ENCODE measurements around the gene GARS1. TPM values are rescaled to one million over a fixed set of nuclear protein-coding genes. Genes with fewer than 3 reads are reported as not detected.

The GARS1 gene
- polyA plus RNA-seq (ENCODE audit: insufficient read length) = 99.6 TPM
- long read RNA-seq, donor 1, transcript GARS-201 (17 exons, 2,634 nt) = major isoform, 13 of 39 reads
- long read RNA-seq, donor 1, transcript GARS-208 (3 exons, 761 nt) = minor isoform, 5 of 39 reads
- long read RNA-seq, donor 1, partial matches to known transcripts = 16 of 39 reads
- long read RNA-seq, donor 1, other reads (novel, unspliced or antisense) = 0 of 39 reads
- long read RNA-seq, donor 2, transcript GARS-201 (17 exons, 2,634 nt) = major isoform, 16 of 32 reads
- long read RNA-seq, donor 2, partial matches to known transcripts = 11 of 32 reads
- long read RNA-seq, donor 2, other reads (novel, unspliced or antisense) = 0 of 32 reads
- long read RNA-seq, donor 3, transcript GARS-201 (17 exons, 2,634 nt) = major isoform, 8 of 14 reads
- long read RNA-seq, donor 3, partial matches to known transcripts = 0 of 14 reads
- long read RNA-seq, donor 3, other reads (novel, unspliced or antisense) = 0 of 14 reads
- long read RNA-seq, donor 4, partial matches to known transcripts = 0 of 3 reads
- long read RNA-seq, donor 4, other reads (novel, unspliced or antisense) = 0 of 3 reads
- long read RNA-seq, donor 5, transcript GARS-201 (17 exons, 2,634 nt) = major isoform, 18 of 35 reads
- long read RNA-seq, donor 5, transcript GARS-209 (2 exons, 772 nt) = minor isoform, 6 of 35 reads
- long read RNA-seq, donor 5, partial matches to known transcripts = 8 of 35 reads
- long read RNA-seq, donor 5, other reads (novel, unspliced or antisense) = 0 of 35 reads
- long read RNA-seq, donor 6, transcript GARS-201 (17 exons, 2,634 nt) = major isoform, 19 of 27 reads
- long read RNA-seq, donor 6, partial matches to known transcripts = 6 of 27 reads
- long read RNA-seq, donor 6, other reads (novel, unspliced or antisense) = 0 of 27 reads
- long read RNA-seq, donor 7, transcript GARS-209 (2 exons, 772 nt) = minor isoform, 7 of 47 reads
- long read RNA-seq, donor 7, transcript GARS-201 (17 exons, 2,634 nt) = major isoform, 17 of 47 reads
- long read RNA-seq, donor 7, partial matches to known transcripts = 22 of 47 reads
- long read RNA-seq, donor 7, other reads (novel, unspliced or antisense) = 0 of 47 reads
- long read RNA-seq, donor 8, transcript GARS-201 (17 exons, 2,634 nt) = major isoform, 5 of 8 reads
- long read RNA-seq, donor 8, partial matches to known transcripts = 0 of 8 reads
- long read RNA-seq, donor 8, other reads (novel, unspliced or antisense) = 0 of 8 reads

GRCh38 chr7:30594540-30595435 lies at the start of gene GARS1:
GARS1 (plus strand) TSS chr7:30594878; CDS start chr7:30594922, 44 bp downstream.
- peak; percentile 86 for DNase-seq

GRCh38 chr7:30545791-30546555 lies 48.7 kb upstream of the GARS1 start:
- DNase-seq = no peak

- no peak for DNase-seq
Measured at GRCh38 chr7:30546596-30546995, 48.1 kb upstream of the GARS1 start.

DNA sequence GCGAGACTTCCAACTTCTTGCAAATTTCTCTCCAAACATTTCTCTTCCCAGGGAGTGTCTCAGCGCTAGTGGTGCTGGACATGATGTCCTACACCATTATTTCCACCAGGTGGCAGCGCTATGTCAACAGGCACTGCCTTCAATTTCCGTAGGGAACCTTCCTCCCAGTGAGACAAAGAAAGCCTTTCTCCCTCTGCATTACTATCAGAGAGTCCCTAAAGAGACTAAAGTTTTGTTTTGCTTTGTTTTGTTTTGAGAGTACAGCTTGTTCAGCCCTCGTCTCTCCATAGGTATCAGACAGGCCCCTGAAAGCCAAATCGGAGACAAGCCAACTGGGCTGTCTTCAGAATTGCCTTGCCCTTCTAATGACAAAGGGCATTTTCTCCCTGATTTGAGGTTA lies 45.8 kb upstream of the GARS1 start:
- DNase-seq = peak; percentile 78

DNA sequence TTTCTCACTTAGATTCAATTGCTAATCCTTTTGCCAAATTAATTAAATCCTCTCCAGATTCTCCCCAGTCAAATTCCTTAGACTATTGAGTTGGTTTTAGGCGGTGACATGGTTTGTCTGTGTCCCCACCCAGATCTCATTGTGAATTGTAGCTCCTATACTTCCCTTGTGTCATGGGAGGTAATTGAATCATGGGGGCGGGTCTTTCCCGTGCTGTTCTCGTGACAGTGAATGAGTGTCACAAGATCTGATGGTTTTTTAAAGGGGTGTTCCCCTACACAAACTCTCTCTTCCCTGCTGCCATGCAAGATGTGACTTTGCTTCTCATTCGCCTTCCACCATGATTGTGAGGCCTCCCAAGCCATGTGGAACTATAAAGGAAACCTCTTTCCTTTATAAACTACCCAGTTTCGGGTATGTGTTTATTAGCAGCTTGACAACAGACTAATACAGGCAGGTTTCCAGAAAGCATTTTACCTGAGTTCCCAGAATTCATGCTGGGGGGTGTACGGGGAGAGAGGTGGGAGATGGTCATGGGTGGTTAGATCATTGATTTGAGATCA lies 44.7 kb upstream of the GARS1 start:
- DNase-seq = no peak

GRCh38 chr7:30552330-30552729 lies 42.3 kb upstream of the GARS1 start:
- no peak for DNase-seq

- no peak for DNase-seq
Measured at GRCh38 chr7:30553141-30553540, 41.5 kb upstream of the GARS1 start.

GRCh38 chr7:30553546-30553945 lies 41.1 kb upstream of the GARS1 start:
- DNase-seq = no peak

- DNase-seq = no peak
Measured at GRCh38 chr7:30555525-30555924, 39.2 kb upstream of the GARS1 start.

DNA sequence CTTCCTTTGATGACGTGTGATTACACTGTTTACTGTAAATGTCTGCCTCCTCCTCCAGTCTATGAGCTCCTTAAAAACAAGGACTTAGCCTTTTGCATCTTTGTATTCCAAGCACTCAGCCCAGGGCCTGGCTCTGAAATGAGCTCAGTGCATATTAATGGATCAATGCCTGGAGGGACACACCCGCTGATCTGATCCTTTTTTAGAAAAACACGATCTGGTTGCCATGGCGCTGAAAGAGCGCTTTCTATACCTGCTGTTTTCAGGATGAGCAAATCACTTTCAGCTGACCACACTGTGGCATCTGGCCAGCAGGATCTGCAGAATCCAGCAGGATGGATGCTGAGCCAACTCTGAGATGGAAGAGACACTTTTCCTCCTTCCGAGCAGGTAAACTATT lies 37.8 kb upstream of the GARS1 start:
- no peak for DNase-seq

DNA sequence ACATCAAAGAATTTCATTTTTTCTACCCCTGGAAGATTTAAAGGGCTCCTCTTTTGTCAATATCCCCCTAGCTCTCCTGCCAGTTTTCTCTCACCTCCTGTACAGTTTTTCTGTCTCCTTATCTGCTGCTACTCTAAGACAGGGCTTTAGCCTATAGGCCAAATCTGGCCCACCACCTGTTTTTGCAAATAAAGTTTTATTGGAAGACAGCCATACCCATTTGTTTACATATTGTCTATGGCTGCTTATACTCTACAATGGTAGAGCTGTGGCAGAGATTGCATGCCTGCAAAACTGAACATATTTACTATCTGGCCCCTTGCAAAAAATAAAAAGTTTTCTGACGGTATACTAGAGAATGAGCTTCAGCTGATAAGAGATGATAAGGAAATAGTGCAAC lies 37.4 kb upstream of the GARS1 start:
- DNase-seq = no peak

DNA sequence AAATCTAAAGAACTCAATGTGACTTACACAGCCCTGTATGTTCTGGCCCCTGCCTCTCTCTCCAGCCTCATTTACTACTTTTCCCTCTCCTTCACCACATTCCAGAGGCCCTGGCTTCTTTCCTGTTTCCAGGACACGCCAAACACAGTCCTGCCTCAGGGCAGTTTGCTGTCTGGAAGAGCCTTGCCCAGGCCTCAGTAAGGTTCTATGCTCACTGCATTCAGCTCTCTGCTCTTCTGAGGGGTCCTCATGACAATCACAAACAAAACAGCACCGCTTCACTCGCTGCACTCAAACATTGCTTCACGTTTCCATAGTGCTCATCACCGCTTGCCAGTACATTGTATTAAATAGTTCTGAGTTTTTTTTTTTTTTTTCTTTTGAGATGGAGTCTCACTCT lies 35.1 kb upstream of the GARS1 start:
- DNase-seq = no peak

- DNase-seq = no peak
Measured at GRCh38 chr7:30561389-30561788, 33.3 kb upstream of the GARS1 start.

- DNase-seq = no peak
Measured at GRCh38 chr7:30562498-30562897, 32.2 kb upstream of the GARS1 start.

DNA sequence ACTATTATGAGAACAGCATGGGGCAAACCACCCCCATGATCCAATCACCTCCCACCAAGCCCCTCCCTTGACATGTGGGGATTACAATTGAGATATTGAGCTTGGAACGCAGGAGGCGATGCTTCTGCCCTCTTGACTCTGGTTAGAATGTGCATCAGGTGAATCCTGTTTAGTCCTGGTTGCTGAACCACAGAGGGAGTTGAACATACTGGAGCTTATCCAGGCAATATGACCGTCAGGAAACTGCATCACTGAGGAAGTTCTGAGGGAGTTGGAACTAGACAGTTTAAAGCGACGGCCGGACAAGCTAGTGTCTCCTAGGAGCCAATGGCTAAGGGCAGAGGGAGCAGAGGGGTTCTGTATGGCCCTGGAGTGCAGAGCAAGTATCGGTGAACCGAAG lies 31.8 kb upstream of the GARS1 start:
- no peak for DNase-seq

DNA sequence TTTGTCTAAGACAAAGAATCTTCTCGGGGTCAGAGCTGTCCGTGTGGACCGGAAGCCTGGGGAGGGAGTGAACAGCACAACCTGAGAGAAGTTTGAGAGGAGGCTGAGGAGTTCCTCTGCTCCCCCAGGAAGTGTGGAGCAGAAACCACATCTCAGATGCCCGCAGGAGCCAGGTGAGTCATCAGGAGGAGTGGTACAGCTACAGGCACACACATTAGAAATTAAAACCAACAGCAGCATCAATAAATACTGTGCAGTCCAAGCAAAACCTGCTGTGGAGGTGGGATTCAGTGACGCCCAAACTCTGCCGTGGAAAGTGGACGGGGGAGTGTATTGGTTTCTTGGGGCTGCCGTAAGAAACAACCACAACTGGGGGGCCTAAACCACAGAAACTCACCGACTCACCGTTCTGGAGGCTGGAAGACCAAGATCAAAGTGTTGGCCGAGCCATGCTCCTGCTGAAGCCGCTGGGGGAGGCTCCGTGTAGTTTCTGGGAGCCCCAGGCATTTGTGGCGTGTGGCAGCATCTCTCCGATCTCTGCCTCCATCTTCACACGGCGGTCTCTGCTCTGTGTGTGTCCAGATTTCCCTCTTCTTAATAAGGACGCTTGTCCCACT lies 31.2 kb upstream of the GARS1 start:
- no peak for DNase-seq

DNA sequence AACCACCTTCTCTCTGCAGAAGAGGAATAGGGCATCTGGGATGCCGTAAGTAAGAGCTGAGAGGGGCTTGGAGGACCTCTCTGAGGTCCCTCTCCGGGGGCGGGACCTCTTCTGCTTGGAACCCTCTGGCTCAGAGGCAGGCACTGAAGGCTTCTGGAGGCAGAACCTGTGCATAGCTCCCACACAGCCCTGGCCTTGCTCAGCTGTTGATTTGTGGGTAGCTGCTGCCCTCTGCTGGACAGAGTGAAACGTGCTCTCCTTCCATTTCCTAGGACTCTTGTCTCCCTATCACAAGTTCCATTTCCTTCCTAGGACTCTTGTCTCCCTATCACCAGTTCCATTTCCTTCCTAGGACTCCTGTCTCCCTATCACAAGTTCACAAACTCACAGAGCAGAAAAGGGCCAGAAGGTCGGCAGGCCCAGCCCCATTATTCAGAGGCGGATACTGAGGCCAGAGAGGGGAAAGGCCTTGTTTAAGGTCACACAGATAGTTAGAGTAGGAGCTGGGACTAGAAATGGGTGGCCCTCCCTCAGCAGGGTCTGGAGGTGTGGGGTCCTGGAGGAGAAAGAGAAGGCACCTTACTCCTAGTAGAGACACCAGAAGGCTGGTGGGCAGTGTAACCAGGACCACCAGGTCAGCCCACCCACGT lies 30.3 kb upstream of the GARS1 start:
- DNase-seq = peak; percentile 89

DNA sequence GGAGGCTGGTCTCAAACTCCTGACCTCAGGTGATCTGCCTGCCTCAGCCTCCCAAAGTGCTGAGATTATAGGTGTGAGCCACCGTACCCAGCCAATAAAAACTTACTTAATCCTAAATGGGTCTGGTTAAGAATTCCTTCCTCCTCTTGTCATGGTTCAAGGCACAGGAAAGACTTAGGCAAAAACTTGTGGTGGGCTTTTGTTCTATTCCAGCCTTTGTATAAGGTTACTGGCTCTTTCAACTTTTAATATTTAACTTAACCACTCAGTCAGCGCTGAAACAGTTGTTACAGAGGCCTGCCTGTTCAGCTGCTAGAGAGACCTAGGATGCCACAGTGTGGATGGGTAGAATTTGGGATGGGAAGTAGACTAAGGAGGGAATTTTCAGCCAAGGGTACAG lies 28.1 kb upstream of the GARS1 start:
- DNase-seq = no peak

DNA sequence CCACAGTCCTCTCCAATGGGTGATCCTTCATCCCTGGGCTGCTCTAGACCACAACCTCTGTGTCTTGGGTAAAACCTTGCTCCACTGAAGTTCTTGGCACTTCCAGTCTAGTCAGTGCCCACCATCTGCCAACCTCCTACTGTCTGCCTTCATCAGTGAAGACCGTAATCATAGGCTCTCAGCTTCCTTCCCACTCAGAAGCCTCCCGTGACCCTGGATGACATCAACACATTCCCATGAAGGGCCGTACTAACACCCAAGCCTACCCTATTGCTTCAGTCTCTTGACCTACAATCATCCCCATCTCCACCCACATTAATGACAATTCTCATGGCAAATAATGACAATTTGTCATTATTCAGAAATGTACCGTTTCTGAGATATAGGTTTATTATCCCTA lies 27.6 kb upstream of the GARS1 start:
- no peak for DNase-seq
